Esophagus (tissue), 2 donors: ENCODE measurements around the gene HBS1L. TPM values are rescaled to one million over a fixed set of nuclear protein-coding genes. Genes with fewer than 3 reads are reported as not detected.

Source experiments
- H3K27ac ChIP-seq, 2 donors: one replicate each; pipeline ENCODE4 v1.5.1; 2013; ENCODE audit warnings: low read depth in 2 of 2, mild to moderate bottlenecking in 2 of 2, inconsistent platforms in 1 of 2, low read length in 1 of 2, moderate library complexity in 1 of 2
- H3K27me3 ChIP-seq, 2 donors: one replicate each; pipeline ENCODE4 v1.6.1; 2013; ENCODE audit warnings: low read length in 2 of 2, control low read depth in 1 of 2, mild to moderate bottlenecking in 1 of 2; ENCODE audit not compliant: insufficient read depth in 2 of 2, control insufficient read depth in 1 of 2
- H3K36me3 ChIP-seq, 2 donors: one replicate each; pipeline ENCODE4 v1.6.1; 2013; ENCODE audit warnings: low read length in 1 of 2; ENCODE audit not compliant: control insufficient read depth in 2 of 2, insufficient read depth in 2 of 2
- H3K4me1 ChIP-seq, 2 donors: one replicate each; pipeline ENCODE4 v1.6.1; 2013; ENCODE audit warnings: low read length in 1 of 2; ENCODE audit not compliant: control insufficient read depth in 2 of 2, insufficient read depth in 2 of 2
- H3K4me3 ChIP-seq, 2 donors: one replicate each; pipeline ENCODE4 v1.5.1; 2013; ENCODE audit warnings: low read length in 2 of 2, mild to moderate bottlenecking in 2 of 2, low read depth in 1 of 2, moderate library complexity in 1 of 2
- H3K9me3 ChIP-seq, 2 donors: one replicate each; pipeline ENCODE4 v1.6.1; 2013; ENCODE audit warnings: mild to moderate bottlenecking in 2 of 2, low read depth in 1 of 2, low read length in 1 of 2, moderate library complexity in 1 of 2; ENCODE audit not compliant: control insufficient read depth in 2 of 2, insufficient read depth in 1 of 2
- WGBS, 2 donors: extraction: QIAGEN DNeasy Blood & Tissue Kit; methylation state at CpG; one replicate each; pipeline ENCODE4 v1.1.7; 2013; 5-methylcytosine and 5-hydroxymethylcytosine counted together
- polyA plus RNA-seq, 2 donors: library from polyadenylated mRNA; stranded (reverse); fragments of 200-250 nt; gene quantifications; one replicate each; pipeline ENCODE4 v1.2.3, GENCODE V29; 2013
- donor health status: healthy with polysubstance abuse.
- donor health status: Bipolar disorder and iron deficiency.

The HBS1L gene
- polyA plus RNA-seq, 2 donors, result 16.6 to 26.0 TPM

GRCh38 chr6:134979142-134979541 is 75.5 kb downstream of the HBS1L start:
- Histone ChIP-seq H3K4me3 (no peak overlapping the region), H3K27ac (no peak overlapping the region), H3K36me3 (peaks cover 0 to 3% of the 10 kb centered on the region in 2 donors), H3K9me3 (no peaks in the 10 kb centered on the region), H3K27me3 (no peaks in the 10 kb centered on the region), H3K4me1 (no peaks in the 10 kb centered on the region)
- WGBS, 2 donors, result 84 to 85% methylated on average over 6 of the region's 6 CpGs

- Histone ChIP-seq H3K4me3 (no peak overlapping the region), H3K36me3 (no peaks in the 10 kb centered on the region), H3K9me3 (no peaks in the 10 kb centered on the region), H3K4me1 (no peaks in the 10 kb centered on the region), H3K27ac (no peak overlapping the region), H3K27me3 (no peaks in the 10 kb centered on the region)
- WGBS, 2 donors, result 97 to 100% methylated on average over 1 of the region's 1 CpG
Observed at GRCh38 chr6:134974370-134974769, 80.3 kb downstream of the HBS1L start.

- H3K4me1 ChIP-seq, result no peaks in the 10 kb centered on the region
- H3K36me3 ChIP-seq, result no peaks in the 10 kb centered on the region
Observed at GRCh38 chr6:134967711-134968110, 86.9 kb downstream of the HBS1L start.

GRCh38 chr6:134964451-134965203 is 90.0 kb downstream of the HBS1L start:
- Histone ChIP-seq H3K36me3 (no peaks in the 10 kb centered on the region), H3K9me3 (no peaks in the 10 kb centered on the region), H3K27ac (no peak overlapping the region), H3K27me3 (no peaks in the 10 kb centered on the region), H3K4me1 (no peaks in the 10 kb centered on the region), H3K4me3 (no peak overlapping the region)
- 27 to 38% methylated on average over 1 of the region's 1 CpG for WGBS, 2 donors

More at GRCh38 chr6:134967711-134968110, 86.9 kb downstream of the HBS1L start:
- Histone ChIP-seq H3K4me3 (no peak overlapping the region), H3K27ac (no peak overlapping the region), H3K27me3 (no peaks in the 10 kb centered on the region), H3K9me3 (no peaks in the 10 kb centered on the region)
- 50 to 79% methylated on average over 1 of the region's 1 CpG for WGBS, 2 donors

DNA sequence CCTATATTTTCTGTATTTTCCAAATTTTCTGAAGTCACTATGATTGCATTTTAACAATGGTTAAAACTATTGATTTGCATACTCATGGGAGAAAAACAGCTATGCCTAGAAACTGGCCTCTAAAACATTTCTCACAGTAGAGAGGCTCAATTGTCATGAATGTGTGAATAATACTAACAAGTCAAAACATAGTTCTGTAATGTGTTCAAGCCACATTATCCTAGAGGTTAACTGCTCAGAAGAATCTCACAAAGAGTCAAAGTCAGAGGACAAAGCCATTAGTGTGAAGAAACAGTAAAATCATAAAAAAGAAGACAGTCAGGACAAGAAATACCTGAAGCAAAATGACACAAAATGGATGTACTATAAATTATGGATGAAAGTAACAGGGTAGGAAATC is 92.2 kb downstream of the HBS1L start:
- Histone ChIP-seq H3K36me3 (no peaks in the 10 kb centered on the region), H3K27ac (no peak overlapping the region), H3K4me3 (no peak overlapping the region), H3K9me3 (no peaks in the 10 kb centered on the region), H3K27me3 (no peaks in the 10 kb centered on the region), H3K4me1 (no peaks in the 10 kb centered on the region)

GRCh38 chr6:134961366-134961765 is 93.3 kb downstream of the HBS1L start:
- Histone ChIP-seq H3K36me3 (no peaks in the 10 kb centered on the region), H3K27me3 (no peaks in the 10 kb centered on the region), H3K9me3 (no peaks in the 10 kb centered on the region), H3K4me3 (no peak overlapping the region), H3K4me1 (no peaks in the 10 kb centered on the region), H3K27ac (no peak overlapping the region)
- WGBS, 2 donors, result 87 to 93% methylated on average over 3 of the region's 3 CpGs

GRCh38 chr6:134959603-134960002 is 95.0 kb downstream of the HBS1L start:
- H3K27ac ChIP-seq, result no peak overlapping the region
- H3K27me3 ChIP-seq, result no peaks in the 10 kb centered on the region
- no peak overlapping the region for H3K4me3 ChIP-seq
- H3K36me3 ChIP-seq, result no peaks in the 10 kb centered on the region
- no peaks in the 10 kb centered on the region for H3K4me1 ChIP-seq
- no peaks in the 10 kb centered on the region for H3K9me3 ChIP-seq

- no peak overlapping the region for H3K27ac ChIP-seq
- H3K9me3 ChIP-seq, result no peaks in the 10 kb centered on the region
- WGBS, 2 donors, result 83 to 84% methylated on average over 2 of the region's 2 CpGs
- no peak overlapping the region for H3K4me3 ChIP-seq
- H3K27me3 ChIP-seq, result no peaks in the 10 kb centered on the region
- no peaks in the 10 kb centered on the region for H3K4me1 ChIP-seq
- H3K36me3 ChIP-seq, result no peaks in the 10 kb centered on the region
Observed at GRCh38 chr6:134956676-134957075, 97.9 kb downstream of the HBS1L start.

DNA sequence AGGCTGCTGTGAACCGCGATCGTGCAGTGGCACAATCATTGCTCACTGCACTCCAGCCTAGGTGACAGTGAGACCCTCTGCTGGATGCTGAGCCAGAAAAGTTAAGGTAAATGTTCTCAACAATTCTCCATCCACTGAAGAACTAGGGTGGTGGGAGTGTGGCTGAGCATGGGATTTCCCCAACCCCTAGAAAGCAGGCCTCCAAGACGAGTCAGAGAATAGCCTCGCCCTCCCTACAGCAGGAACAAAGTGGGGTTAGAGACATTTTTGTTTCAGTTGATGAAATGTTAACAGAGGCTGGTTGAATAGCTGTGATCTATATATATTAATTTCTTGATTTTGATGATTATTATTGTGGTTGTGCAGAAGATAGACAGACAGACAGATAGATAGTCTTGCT is 98.6 kb downstream of the HBS1L start:
- 88 to 91% methylated on average over 5 of the region's 5 CpGs for whole genome bisulfite sequencing, 2 donors
- Histone ChIP-seq H3K4me3 (no peak overlapping the region), H3K9me3 (no peaks in the 10 kb centered on the region), H3K36me3 (no peaks in the 10 kb centered on the region), H3K4me1 (no peaks in the 10 kb centered on the region), H3K27ac (no peak overlapping the region), H3K27me3 (no peaks in the 10 kb centered on the region)

DNA sequence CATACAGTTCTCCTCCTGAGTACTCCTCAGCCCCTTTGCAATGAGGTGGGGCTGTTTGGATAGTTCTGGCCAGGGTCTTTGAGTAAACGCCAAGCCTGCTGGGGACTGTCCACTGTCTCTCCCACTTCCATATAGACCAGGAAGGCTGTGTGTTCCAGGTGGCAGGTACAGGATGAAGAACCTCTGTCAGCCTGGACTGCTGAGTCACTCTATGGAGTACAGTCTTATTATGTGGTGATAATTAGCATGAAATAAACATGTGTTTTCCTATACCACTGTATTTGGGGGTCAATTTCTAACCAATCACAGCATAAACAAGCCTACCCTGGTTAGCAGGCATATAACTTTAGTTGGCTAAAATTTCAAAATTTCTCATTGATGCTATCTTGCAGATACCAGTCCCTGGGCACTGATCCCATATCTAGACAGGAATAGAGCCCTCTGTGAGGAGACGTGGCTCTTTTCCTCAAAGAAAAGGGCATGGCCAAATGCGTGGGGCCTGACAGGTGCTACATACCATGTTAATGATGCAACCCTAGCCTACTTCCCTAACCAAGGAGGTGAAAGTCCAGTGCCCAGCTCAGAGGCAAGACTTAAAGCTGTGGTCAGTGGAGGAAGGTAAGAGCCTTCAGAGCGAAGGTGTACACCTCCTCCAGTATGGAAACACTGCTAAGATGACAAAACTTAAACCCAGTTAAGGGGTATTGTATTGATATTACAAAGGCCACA is 100.2 kb downstream of the HBS1L start:
- H3K27ac ChIP-seq, result no peak overlapping the region
- H3K4me3 ChIP-seq, result no peak overlapping the region
- WGBS, 2 donors, result 75 to 82% methylated on average over 4 of the region's 4 CpGs
- H3K4me1 ChIP-seq, result no peaks in the 10 kb centered on the region
- H3K27me3 ChIP-seq, result no peaks in the 10 kb centered on the region
- no peaks in the 10 kb centered on the region for H3K9me3 ChIP-seq
- no peaks in the 10 kb centered on the region for H3K36me3 ChIP-seq
